Gastrocnemius medialis (tissue), 4 donors: Measurements from ENCODE around the gene XPO6.

Experiments
- POLR2A ChIP-seq, 2 donors: fragments of 450-650 bp; IDR thresholded peaks; one replicate each; pipeline ENCODE4 v1.6.1; 2017; ENCODE audit warnings: antibody characterized with exemption in 2 of 2, mild to moderate bottlenecking in 2 of 2, moderate library complexity in 2 of 2
- TF ChIP-seq, protein P1 (sequence below), 5 experiments: fragments of 450-650 bp in 3 of 5; fragments of 200-600 bp in 2 of 5; sonication (generic) in 2 of 5; IDR thresholded peaks in 4 of 5; conservative IDR thresholded peaks in 1 of 5; 1 replicate in 4 of 5; 2 replicates in 1 of 5; pipeline ENCODE4 v1.5.1; 2016 to 2019; ENCODE audit warnings: antibody characterized with exemption in 5 of 5, mild to moderate bottlenecking in 3 of 5, moderate library complexity in 3 of 5

DNA sequence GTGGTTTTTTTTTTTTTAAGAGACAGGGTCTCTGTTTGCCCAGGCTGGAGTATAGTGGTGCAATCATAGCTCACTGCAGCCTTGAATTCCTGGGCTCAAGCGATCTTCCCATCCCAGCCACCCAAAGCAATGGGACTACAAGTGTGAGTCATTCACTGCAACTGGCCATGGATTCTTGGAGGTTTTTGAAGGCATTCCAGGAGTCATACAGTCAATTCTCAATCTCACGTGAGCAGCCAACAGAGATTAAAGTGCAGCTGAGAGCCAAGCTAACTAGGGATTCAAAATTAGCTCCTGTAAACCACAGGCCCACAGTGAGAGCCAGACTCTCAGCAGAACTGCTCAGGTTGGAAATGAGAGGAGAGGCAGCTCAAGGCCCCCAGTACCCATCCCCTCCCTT is 30.2 kb downstream of the XPO6 start:
- TF ChIP-seq, protein P1, sequence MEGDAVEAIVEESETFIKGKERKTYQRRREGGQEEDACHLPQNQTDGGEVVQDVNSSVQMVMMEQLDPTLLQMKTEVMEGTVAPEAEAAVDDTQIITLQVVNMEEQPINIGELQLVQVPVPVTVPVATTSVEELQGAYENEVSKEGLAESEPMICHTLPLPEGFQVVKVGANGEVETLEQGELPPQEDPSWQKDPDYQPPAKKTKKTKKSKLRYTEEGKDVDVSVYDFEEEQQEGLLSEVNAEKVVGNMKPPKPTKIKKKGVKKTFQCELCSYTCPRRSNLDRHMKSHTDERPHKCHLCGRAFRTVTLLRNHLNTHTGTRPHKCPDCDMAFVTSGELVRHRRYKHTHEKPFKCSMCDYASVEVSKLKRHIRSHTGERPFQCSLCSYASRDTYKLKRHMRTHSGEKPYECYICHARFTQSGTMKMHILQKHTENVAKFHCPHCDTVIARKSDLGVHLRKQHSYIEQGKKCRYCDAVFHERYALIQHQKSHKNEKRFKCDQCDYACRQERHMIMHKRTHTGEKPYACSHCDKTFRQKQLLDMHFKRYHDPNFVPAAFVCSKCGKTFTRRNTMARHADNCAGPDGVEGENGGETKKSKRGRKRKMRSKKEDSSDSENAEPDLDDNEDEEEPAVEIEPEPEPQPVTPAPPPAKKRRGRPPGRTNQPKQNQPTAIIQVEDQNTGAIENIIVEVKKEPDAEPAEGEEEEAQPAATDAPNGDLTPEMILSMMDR (IDR thresholded peaks at IDR 0.05 in 4 of 5, conservative IDR thresholded peaks at IDR 0.05 in 1 of 5): no peak
- TF ChIP-seq POLR2A (IDR thresholded peaks at IDR 0.05): peak in 1 of 2 donors; percentile 11
